ENCODE results near the gene LCOR.

DNA sequence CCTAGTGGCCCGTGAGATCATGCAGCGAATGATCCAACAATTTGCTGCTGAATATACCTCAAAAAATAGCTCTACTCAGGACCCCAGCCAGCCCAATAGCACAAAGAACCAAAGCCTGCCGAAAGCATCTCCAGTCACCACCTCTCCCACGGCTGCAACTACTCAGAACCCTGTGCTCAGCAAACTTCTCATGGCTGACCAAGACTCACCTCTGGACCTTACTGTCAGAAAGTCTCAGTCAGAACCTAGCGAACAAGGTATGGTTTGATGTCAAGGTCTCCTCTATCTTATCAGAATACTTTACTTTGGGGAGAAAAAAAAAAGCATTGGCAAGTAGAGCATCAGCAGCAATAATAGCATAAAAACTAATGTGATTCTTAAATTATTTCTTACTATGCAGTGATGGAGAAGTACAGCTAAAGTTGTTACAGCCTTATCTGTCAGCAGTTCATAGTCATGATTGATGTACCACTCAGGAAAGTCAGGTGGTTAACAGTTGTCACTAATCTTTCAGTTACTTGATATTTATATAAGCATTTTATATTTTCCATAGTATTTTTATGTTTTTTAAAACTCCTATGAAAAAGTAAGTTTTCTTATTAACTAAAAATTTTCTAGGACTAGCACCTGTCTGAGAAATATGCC lies 117.1 kb downstream of the LCOR start:
- no peak for TF ChIP-seq POLR2A (IDR thresholded peaks at IDR 0.05)
- TF ChIP-seq, protein P1, sequence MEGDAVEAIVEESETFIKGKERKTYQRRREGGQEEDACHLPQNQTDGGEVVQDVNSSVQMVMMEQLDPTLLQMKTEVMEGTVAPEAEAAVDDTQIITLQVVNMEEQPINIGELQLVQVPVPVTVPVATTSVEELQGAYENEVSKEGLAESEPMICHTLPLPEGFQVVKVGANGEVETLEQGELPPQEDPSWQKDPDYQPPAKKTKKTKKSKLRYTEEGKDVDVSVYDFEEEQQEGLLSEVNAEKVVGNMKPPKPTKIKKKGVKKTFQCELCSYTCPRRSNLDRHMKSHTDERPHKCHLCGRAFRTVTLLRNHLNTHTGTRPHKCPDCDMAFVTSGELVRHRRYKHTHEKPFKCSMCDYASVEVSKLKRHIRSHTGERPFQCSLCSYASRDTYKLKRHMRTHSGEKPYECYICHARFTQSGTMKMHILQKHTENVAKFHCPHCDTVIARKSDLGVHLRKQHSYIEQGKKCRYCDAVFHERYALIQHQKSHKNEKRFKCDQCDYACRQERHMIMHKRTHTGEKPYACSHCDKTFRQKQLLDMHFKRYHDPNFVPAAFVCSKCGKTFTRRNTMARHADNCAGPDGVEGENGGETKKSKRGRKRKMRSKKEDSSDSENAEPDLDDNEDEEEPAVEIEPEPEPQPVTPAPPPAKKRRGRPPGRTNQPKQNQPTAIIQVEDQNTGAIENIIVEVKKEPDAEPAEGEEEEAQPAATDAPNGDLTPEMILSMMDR (IDR thresholded peaks at IDR 0.05): no peak

All from Peyer's patch (tissue), 4 donors.